GM12865 (cell line): ENCODE results near the gene ODC1.
A peak's percentile ranks its signal among the peaks of the same experiment; 100 is the strongest.

Experiments
- DNase-seq: peaks from one replicate; pipeline ENCODE4 v3.0.0; 2010; ENCODE audit warnings: low read depth
- H3K4me3 ChIP-seq: 2 replicates; pipeline ENCODE4 v1.5.1; 2011; ENCODE audit warnings: mild to moderate bottlenecking, low read depth, low read length, control low read depth
- TF ChIP-seq, protein P1 (sequence below): IDR thresholded peaks from 2 replicates; pipeline ENCODE4 v1.5.1; 2011; ENCODE audit warnings: low read length, control low read depth, low read depth, inconsistent platforms; ENCODE audit not compliant: insufficient read depth; ENCODE audit errors: missing control alignments

Gene ODC1

GRCh38 chr2:10452312-10452711 lies 4.2 kb upstream of the ODC1 start:
- DNase-seq = no peak
- no peak overlapping the region for H3K4me3 ChIP-seq

DNA sequence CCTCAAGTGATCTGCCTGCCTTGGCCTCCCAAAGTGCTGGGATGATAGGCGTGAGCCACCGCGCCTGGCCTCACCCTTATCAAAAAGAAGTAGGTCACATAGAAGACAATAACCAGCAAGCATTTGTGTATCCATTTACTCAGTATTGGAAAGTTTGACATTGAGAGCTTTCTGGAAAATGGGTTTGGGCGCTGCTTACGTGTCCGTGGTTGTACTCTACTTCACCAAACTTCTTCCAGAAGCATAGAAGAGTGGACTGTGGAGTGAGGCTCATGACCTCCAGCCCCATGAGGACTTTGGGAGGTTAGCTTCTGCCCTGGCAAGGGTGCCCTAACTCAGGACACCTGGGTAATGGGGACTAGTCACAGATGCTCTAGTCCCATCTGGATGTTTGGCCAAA lies 3.7 kb upstream of the ODC1 start:
- no peak for DNase-seq
- no peak overlapping the region for H3K4me3 ChIP-seq
- TF ChIP-seq, protein P1, sequence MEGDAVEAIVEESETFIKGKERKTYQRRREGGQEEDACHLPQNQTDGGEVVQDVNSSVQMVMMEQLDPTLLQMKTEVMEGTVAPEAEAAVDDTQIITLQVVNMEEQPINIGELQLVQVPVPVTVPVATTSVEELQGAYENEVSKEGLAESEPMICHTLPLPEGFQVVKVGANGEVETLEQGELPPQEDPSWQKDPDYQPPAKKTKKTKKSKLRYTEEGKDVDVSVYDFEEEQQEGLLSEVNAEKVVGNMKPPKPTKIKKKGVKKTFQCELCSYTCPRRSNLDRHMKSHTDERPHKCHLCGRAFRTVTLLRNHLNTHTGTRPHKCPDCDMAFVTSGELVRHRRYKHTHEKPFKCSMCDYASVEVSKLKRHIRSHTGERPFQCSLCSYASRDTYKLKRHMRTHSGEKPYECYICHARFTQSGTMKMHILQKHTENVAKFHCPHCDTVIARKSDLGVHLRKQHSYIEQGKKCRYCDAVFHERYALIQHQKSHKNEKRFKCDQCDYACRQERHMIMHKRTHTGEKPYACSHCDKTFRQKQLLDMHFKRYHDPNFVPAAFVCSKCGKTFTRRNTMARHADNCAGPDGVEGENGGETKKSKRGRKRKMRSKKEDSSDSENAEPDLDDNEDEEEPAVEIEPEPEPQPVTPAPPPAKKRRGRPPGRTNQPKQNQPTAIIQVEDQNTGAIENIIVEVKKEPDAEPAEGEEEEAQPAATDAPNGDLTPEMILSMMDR = no peak

More at GRCh38 chr2:10452312-10452711, 4.2 kb upstream of the ODC1 start:
- TF ChIP-seq, protein P1 = no peak

GRCh38 chr2:10449838-10450691 lies 1.9 kb upstream of the ODC1 start:
- TF ChIP-seq, protein P1 = no peak
- no peak for DNase-seq
- peak overlapping the region; percentile 62 for H3K4me3 ChIP-seq

DNA sequence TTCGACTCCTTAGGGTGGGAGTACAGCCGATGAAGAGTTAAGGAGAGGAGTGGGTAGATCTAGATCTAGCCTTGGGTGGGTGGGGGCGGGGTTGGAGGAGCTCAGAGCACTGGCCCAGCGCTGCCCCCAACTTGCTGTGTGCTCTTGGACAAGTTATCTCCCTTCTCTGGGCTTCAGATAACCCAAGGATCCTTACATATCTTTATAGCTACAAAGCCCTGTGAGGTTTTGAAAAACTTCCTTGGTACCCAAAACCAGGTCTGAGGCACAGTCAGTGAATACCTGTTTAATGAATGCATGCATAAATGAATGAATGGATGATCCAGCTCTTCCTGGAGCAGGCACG lies 1.3 kb upstream of the ODC1 start:
- peak overlapping the region; percentile 62 for H3K4me3 ChIP-seq
- TF ChIP-seq, protein P1 = no peak
- no peak for DNase-seq

DNA sequence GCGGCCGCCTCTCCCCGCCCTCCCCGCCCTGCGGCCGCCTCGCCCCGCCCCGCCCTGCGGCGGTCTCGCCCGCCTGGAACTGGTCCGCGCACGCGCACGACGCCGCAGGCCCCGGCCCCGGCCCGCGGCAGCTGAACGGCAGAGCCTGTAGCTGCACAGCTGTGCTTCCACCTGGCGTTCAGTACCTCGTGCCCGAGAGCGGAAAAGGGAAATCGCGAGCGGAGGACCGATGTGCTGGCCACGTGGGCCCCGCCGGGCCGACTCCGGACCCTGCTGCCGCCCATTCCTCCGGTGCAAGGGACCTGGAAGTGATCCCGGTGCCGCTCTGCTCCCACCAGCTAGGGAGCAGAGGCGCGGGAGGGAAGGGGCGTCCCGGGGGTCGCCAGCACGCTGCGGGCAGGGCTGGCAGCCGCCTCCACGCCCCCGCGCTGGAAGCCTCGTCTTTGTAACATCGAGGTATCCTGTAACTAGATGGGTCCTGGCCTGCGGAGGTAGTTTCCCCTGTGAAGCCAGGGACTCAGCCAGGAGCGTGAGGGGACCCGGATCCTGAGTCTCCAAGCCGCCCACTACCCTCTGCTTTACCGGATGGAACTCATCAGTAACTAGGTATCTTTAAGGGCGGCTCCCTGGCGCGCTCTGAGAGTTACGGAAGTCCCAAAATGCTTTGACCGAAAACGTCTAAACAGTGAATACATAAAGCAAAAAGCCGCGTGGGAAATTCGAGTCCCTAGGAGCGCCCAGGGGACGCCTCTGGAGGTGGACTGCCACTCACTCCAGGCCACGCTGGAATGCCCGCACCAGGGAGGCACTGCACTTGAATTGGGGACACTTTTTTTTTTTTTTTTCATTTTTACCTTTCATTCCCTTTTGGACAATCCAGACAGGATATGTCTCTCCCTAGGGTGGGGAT lies 704 bp upstream of the ODC1 start:
- TF ChIP-seq, protein P1 = no peak
- peak overlapping the region; percentile 62 for H3K4me3 ChIP-seq
- peak; percentile 98 for DNase-seq

- TF ChIP-seq, protein P1 = no peak
- DNase-seq = peak; percentile 75
- peak overlapping the region; percentile 87 for H3K4me3 ChIP-seq
Measured at GRCh38 chr2:10447300-10447894, 730 bp downstream of the ODC1 start.
